Parathyroid adenoma (tissue), 2 donors: ENCODE results near the gene PLIN5.

ENCODE experiments used
- H2AFZ ChIP-seq: fragments of 300-600 bp; sonication (generic); one replicate; pipeline ENCODE4 v1.7.0; 2017; ENCODE audit warnings: antibody characterized with exemption, mild to moderate bottlenecking
- H3K27ac ChIP-seq: fragments of 300-600 bp; sonication (generic); one replicate; pipeline ENCODE4 v1.7.0; 2017
- H3K27me3 ChIP-seq: fragments of 300-600 bp; sonication (generic); one replicate; pipeline ENCODE4 v1.7.0; 2017; ENCODE audit warnings: low read length; ENCODE audit not compliant: control insufficient read depth, insufficient read depth
- H3K36me3 ChIP-seq: fragments of 300-600 bp; sonication (generic); one replicate; pipeline ENCODE4 v1.7.0; 2017; ENCODE audit warnings: low read length; ENCODE audit not compliant: control insufficient read depth, insufficient read depth
- H3K4me1 ChIP-seq: fragments of 300-600 bp; sonication (generic); one replicate; pipeline ENCODE4 v1.7.0; 2017; ENCODE audit warnings: control low read depth
- H3K4me2 ChIP-seq: fragments of 300-600 bp; sonication (generic); one replicate; pipeline ENCODE4 v1.7.0; 2017; ENCODE audit warnings: low read length
- H3K4me3 ChIP-seq: fragments of 300-600 bp; sonication (generic); one replicate; pipeline ENCODE4 v1.7.0; 2017; ENCODE audit warnings: low read depth, low read length
- H3K79me2 ChIP-seq: fragments of 300-600 bp; sonication (generic); one replicate; pipeline ENCODE4 v1.7.0; 2017; ENCODE audit warnings: control low read depth
- H3K9ac ChIP-seq: fragments of 300-600 bp; sonication (generic); one replicate; pipeline ENCODE4 v1.7.0; 2017; ENCODE audit warnings: mild to moderate bottlenecking
- H3K9me3 ChIP-seq: fragments of 300-600 bp; sonication (generic); one replicate; pipeline ENCODE4 v1.7.0; 2017; ENCODE audit warnings: low read length; ENCODE audit not compliant: control insufficient read depth
- CTCF ChIP-seq: fragments of 300-600 bp; sonication (generic); IDR thresholded peaks from one replicate; pipeline ENCODE4 v1.7.0; 2017; ENCODE audit warnings: antibody characterized with exemption, mild to moderate bottlenecking
- donor health status: primary hyperparathyroidism.

The PLIN5 gene

GRCh38 chr19:4494691-4495064 is 40.3 kb downstream of the PLIN5 start:
- Histone ChIP-seq H3K9me3 (no peaks in the 10 kb centered on the region), H2AFZ (no peak overlapping the region), H3K79me2 (peaks cover 2% of the 10 kb centered on the region), H3K4me1 (no peaks in the 10 kb centered on the region), H3K4me3 (no peak overlapping the region), H3K4me2 (no peak overlapping the region), H3K27ac (no peak overlapping the region), H3K27me3 (no peaks in the 10 kb centered on the region), H3K9ac (no peak overlapping the region), H3K36me3 (no peaks in the 10 kb centered on the region)
- TF ChIP-seq CTCF: no peak

GRCh38 chr19:4493929-4494690 is 40.9 kb downstream of the PLIN5 start:
- TF ChIP-seq CTCF: no peak
- no peak overlapping the region for H3K27ac ChIP-seq
- H3K27me3 ChIP-seq: no peaks in the 10 kb centered on the region
- H3K4me3 ChIP-seq: no peak overlapping the region
- no peak overlapping the region for H2AFZ ChIP-seq
- no peaks in the 10 kb centered on the region for H3K9me3 ChIP-seq
- peaks cover 2% of the 10 kb centered on the region for H3K79me2 ChIP-seq
- H3K4me2 ChIP-seq: no peak overlapping the region
- H3K4me1 ChIP-seq: no peaks in the 10 kb centered on the region
- H3K9ac ChIP-seq: no peak overlapping the region
- no peaks in the 10 kb centered on the region for H3K36me3 ChIP-seq

- Histone ChIP-seq H3K9ac (no peak overlapping the region), H2AFZ (no peak overlapping the region), H3K36me3 (no peaks in the 10 kb centered on the region), H3K4me2 (no peak overlapping the region), H3K4me1 (no peaks in the 10 kb centered on the region), H3K27ac (no peak overlapping the region), H3K9me3 (no peaks in the 10 kb centered on the region), H3K79me2 (peaks cover 2% of the 10 kb centered on the region), H3K4me3 (no peak overlapping the region), H3K27me3 (no peaks in the 10 kb centered on the region)
- no peak for TF ChIP-seq CTCF
These were observed 41.7 kb downstream of the PLIN5 start for GRCh38 chr19:4493104-4493928.

- Histone ChIP-seq H3K9me3 (no peaks in the 10 kb centered on the region), H3K27ac (no peak overlapping the region), H2AFZ (no peak overlapping the region), H3K4me3 (no peak overlapping the region), H3K79me2 (peaks cover 2% of the 10 kb centered on the region), H3K9ac (no peak overlapping the region), H3K36me3 (no peaks in the 10 kb centered on the region), H3K4me1 (no peaks in the 10 kb centered on the region), H3K27me3 (no peaks in the 10 kb centered on the region), H3K4me2 (no peak overlapping the region)
- no peak for TF ChIP-seq CTCF
These were observed 42.5 kb downstream of the PLIN5 start for GRCh38 chr19:4492337-4493103.
